Endometrium (tissue), 2 donors: ENCODE results near the gene SLC25A5.
"Not testable (repeated sequence)": the region's sequence is repeated elsewhere in the genome, so short reads cannot be mapped to it uniquely, and the experiment has no call there.

Source experiments
- FAIRE-seq: peaks from 2 replicates; lab custom pipeline; 2012; peaks lifted over from hg19 to GRCh38; lab: Jason Lieb, UNC
- donor health status: control.
- donor health status: control.

The SLC25A5 gene

DNA sequence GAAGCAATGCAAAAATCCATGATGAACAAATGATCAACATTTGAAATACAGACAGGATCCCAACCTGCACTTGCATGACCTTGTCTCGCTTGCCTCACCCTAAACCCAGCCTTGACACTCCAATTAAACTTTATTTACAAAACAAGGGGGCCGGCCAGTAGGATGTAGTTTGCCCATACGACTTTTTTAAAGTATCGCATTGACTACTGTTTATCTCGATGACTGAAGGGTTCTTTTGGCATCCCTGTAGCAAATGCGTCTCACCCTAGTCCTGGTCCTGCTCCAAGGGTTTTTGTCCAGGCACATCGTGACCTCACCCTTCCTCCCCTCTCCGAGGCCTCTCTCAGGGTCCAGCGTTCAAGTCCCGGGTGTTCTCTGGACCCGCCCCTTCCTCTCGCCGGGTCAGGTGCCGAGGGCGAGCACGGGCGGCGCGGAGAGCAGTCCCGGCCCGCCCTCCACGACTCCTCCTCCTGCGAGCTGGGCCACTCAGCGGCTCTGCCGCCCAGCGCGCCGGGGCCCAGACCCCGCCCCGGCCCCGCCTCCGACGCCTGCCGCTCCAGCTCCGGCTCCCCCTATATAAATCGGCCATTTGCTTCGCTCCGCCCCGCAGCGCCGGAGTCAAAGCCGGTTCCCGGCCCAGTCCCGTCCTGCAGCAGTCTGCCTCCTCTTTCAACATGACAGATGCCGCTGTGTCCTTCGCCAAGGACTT, at the start of gene SLC25A5:
Gene SLC25A5, plus strand, starts transcription at position 603 of the 709 bp plus-strand sequence. Its CDS starts 72 bp downstream, at position 675.
- no peak for FAIRE-seq

DNA sequence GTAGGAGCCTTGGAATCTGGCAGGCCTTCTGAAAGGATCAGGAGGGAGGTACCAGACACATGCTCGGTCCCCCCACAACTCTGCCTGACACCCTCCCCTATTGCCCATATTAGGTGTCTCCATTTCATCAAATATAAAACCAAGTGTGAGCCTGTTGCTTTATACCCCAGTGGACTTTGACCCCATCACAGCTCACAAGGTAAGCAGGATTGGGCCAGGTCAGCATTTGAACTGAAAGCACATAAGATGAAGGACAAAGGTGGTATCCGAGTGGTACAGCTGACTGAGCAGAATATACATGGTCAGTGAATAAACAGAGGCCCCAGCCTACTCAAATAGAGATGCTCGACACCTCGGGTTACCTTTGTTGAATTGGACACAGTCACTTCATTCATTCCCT, 49.1 kb upstream of the SLC25A5 start:
- no peak for FAIRE-seq

DNA sequence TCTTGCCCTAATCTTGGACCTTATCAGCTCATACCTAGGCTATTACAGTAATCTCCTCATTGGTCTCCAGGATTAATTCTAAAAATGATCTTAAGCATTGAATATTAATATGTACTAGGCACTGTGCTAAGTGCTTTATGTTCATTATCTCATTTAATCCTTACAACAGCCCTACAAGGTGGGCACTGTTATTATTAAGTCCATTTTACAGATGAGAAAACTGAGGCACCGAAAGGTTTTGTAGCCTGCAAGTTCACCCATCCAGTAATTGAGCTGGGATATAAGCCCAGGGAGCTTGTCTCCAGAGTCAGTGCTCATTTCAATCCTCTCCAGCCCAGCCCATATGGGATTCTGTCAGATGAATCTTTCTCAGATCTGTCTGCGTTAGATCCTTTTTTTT, 48.3 kb upstream of the SLC25A5 start:
- no peak for FAIRE-seq

DNA sequence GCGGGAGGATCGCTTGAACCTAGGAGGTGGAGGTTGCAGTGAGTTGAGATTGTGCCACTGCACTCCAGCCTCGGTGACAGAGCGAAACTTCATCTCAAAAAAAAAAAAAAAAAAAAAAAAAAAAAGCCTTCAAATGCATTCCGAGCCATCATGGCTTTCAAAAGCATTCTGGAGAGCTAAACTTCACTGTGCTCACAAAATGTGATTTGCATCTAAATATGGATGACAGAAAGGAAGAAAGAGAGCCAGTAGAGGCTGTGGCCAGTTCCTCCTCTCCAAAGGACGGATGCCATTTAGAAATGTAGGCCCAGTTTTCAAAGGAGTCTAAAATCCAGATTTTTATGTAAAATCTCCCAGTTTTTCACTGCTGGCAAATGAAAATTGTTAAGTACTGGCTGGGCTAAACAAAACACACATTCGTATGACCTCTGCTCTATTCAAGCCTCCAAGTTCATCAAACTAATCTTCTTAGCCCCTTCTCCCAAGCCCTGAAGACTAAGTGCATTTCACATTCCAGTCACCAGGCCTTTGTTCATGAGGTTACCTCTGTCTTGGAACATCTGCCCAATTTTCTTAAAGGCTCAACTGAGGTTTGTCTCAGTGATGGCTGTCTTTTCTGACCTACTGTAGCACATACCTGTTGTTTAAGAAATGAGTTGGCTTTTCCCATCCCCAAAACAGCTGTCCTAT, 47.1 kb upstream of the SLC25A5 start:
- FAIRE-seq, result no peak

DNA sequence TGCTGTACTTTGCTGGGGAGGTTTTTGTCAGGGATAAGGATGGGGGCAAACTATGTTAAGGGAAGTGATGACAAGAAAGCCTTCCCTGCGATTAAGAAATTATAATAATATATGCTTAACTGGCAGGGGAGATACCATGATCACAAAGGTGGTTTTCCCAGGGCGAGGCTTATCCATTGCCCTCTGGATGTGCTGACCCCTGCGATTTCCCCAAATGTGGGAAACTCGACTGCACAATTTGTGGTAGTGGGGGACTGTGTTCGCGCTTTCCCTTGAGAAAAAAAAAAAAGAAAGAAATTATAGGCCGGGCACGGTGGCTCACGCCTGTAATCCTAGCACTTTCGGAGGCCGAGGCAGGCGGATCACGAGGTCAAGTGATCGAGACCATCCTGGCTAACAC, 44.6 kb upstream of the SLC25A5 start:
- no peak for FAIRE-seq

DNA sequence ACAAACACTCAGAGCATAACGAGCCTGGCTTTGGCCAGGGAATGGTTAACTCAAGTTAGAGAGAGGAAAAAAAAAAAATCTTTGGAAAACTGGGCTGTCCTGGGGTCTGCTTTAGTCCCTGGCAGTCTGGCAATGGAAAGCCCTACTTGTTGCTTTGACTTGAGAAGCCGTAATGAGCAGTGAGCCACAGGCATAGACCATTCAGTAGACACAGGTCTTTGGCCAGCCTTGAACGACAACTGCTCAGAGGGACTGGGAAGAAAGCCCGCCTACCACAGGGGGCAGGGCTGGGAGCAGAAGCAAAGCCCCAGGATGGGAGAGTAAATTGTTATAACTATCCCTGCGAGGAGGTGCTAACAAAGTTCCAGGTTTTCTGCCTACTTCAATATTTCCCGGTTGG, 43.2 kb upstream of the SLC25A5 start:
- no peak for FAIRE-seq

DNA sequence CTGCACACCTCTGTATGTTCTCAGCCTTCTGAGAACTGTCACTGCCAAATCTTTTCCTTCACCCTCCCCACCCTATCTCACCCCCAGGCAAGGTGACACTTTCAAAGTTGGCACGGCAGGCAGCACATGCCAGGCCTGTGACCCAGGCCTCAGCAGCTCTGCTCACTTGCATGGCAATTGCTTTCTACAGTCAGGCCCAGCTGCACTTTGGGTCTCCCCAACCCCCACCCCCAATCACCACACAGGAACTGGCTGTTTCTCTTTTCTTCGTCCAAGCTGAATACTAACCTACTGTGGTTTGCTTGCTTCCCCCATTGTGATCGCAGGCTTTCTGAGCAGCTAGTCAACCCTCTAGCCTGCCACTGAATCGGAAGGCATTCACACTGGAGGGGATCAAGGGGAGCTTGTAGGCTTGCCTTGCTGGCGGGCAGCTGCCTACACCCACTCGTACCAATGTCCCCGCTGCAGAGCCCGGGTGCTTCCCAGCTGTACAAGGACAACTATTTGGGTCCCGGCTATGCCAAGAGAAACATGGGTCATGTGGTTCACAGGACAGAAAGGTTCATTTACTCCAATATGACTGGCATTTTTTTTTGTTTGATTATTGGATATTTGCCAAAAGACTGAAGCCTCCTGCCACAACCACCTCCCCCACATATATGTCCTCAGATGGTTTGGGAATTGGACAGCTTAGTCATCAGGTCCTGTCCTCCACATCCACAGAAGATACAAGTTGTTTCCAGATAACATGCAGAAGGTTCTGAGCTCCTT, 41.0 kb upstream of the SLC25A5 start:
- FAIRE-seq, result no peak

DNA sequence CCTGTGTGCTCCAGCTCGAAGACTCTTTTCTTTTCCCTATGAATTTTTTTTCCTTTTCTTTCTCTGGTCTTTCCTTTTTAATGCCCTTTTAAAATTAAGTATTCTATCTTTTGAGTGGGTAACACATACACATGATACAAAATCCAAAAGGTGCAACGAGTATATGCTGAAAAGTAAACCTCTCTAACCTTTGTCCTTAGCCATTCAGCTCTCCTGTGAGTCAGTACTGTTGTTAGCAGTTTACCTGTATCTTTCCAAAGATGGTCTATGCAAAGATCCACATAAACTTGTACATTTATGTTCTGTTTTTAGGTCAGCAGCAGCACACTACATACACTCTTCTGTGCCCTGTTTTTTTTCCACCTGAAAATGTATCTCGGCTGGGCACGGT, 40.5 kb upstream of the SLC25A5 start:
- FAIRE-seq, result no peak

DNA sequence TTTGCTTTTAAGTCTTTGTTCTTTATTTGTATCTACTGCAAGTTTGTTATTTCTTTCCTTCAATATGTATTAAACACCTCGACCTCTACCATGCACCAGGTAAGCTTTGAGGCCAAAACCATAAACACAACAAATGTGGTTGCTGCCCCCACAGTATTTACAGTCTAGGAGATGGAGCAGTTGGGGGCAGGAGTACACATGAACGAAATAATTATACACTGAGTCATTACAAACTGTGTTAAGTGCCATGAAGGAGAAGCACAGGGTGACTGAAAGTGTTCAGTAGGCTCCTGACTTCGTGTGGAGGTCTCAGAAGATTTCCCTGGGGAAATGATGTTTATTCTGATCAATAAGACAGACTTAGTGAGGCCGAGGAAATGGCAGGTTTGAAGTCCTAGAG, 38.8 kb upstream of the SLC25A5 start:
- FAIRE-seq, result no peak

DNA sequence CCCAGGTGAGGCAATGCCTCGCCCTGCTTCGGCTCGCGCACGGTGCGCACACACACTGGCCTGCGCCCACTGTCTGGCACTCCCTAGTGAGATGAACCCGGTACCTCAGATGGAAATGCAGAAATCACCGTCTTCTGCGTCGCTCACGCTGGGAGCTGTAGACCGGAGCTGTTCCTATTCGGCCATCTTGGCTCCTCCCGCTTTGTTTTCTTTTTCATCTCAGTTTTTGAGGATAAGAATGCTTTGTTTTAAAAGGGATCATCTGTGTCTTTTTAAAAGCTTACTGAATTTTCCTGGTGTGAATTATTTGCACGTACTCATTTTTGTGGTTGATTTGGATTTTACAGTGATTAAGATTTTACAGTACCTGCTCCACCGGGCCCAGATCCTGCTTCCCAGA, 26.9 kb upstream of the SLC25A5 start:
- not testable (repeated sequence) for FAIRE-seq

DNA sequence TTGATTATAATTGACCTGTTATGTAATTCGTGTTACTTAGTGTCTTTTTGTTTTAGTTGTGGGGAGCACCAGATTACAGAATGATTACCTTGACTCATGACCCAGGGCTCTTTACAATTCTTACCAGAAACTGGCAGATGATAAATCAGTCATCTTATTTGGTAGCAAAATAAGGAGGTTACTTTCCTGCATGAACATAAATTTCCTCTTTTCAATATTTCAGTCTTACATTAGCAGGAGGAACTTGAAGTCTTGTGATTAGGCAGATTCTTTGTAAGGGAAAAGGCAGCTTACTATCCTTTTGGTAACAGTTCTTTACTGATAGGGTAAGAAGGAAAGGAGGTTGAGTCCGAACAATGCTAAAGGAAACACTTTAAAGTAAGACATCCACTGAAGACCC, 26.0 kb upstream of the SLC25A5 start:
- FAIRE-seq, result no peak

DNA sequence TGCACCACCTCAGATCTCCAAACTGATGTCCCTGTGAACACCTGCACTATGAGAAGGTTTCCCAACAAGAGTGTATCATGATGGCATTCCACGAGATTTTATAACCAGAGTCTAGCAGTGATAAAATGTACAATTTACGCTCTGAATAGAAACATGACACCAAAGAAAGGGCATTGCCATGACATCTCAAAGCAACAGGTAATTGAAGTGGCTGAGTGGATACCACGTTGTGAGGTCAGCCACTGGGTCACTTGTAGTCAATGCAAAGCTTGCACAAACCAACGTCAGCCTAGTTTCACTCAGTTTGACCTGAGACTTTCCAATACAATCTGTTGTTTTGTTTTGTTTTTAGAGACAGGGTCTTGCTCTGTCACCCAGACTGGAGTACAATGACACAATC, 15.0 kb upstream of the SLC25A5 start:
- no peak for FAIRE-seq

DNA sequence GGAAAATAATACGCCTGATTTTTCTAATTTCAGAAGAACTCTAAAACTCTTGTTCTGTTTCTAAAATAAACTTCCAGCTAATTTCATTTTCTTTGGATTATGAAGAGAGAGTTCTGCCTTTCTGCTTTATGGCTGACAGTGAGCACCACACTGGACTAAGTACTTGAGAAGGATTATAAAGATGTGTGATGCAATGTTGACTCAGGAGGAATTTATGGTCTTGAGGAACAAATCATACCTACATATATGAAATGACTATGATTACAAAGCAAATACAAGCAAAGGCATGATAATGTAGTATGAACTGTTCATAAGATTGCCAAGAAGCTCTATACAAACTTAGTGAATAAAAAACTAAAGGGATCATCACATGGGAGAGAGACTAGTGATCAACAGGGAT, 13.0 kb upstream of the SLC25A5 start:
- FAIRE-seq, result no peak

DNA sequence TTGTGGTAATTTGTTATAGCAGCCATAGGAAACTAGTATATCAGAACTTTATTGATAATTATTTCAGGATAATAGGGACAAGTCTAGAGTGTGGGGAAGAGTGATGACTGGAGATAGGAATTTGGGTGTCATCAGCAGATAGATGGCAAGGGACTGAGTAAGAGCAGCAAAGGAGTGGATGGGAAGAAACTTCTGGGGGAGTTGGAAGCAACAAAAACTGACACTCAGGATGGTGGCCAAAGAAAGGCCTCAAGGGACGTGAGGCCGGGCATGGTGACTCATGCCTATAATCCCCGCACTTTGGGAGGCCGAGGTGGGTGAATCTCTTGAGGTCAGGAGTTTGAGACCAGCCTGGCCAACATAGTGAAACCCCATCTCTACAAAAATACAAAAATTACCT, 9.1 kb upstream of the SLC25A5 start:
- no peak for FAIRE-seq

DNA sequence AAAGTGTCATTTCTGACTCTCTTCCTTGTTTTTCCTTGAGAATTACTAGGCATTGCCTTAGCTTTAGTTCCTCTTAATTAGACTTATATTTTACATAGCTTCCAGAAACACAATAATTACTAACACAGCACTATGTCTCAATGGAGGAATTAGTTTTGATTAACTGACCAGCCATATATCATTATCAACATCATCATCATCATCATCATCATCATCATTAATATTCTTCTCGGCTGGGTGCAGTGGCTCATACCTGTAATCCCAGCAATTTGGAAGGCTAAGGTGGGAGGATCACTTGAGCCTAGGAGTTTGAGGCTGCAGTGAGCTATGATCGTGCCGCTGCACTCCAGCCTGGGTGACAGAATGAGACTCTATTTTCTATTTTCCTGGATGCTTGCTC, 2.7 kb upstream of the SLC25A5 start:
- FAIRE-seq, result no peak

DNA sequence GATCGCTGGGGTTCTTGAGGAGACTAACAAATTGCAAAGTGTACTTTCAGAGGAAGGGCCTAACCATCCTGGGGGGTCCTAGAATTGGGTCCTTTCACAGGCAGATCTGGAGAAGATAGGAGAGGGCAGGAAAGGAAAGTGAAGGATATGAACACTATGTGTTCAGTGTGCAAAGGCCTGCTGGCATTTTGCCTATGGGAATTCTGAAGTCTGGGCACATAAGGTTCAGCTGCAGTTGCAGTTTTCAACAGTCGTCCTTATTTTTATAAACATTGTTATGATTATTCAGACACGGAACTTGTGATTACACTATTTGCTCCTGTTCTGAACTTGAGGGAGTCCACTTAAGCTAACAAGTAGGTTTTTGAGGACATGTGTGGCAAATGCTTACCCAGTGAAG, 1.3 kb upstream of the SLC25A5 start:
- FAIRE-seq, result no peak

DNA sequence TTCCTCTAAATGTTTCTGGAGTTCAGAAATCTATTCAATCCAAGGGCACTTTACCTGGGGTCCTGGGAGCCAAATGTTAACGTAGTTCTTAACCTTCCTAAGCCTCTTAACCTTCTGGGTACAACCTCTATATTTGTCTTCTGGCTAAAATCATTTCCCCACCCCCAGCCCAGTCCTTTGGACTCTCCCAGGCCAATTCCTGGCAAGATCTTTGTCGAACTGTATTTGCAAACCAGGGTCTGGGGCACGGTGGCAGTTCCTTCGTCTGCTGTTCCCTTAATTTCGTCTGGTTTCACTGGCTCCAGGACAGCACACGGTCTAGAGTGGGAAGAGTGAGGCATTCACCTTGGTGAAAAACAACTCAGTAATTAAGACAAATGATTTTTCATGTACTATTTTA, 811 bp upstream of the SLC25A5 start:
- FAIRE-seq, result no peak

DNA sequence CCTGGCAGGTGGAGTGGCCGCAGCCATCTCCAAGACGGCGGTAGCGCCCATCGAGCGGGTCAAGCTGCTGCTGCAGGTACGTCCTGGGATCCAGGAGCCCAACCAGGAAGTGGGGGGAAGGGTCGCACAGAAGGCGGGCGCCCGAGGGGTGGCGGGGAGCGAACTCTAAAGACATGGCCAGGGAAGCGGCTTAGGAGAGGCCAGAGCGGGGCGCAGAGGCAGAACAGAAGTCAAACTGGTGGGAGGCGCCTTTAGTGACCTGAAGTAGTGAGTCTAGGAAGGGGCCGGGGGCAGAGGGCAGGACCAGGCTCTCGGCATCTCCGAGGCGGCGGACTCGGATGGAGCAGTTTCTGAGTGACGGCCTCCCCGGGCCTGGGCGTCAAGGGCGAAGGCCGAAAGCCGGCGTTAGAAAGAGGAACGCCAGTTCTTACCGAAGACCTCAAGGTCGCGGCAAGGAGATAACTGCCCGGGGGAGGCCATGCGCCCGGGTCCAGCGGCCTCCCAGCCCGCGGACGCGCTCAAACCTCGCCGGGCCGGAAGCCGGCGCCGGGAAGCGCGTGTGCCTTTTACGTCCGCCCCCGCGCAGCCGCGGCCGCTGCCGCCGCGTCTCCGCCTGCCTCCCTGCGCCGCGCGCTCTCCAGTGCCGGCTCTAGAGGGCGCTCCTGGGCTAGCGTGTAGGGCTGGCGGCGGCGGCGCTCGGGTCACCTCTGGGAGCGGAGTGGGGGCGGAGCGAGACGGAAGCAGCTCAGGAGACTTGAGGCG, 488 bp downstream of the SLC25A5 start:
- no peak for FAIRE-seq

DNA sequence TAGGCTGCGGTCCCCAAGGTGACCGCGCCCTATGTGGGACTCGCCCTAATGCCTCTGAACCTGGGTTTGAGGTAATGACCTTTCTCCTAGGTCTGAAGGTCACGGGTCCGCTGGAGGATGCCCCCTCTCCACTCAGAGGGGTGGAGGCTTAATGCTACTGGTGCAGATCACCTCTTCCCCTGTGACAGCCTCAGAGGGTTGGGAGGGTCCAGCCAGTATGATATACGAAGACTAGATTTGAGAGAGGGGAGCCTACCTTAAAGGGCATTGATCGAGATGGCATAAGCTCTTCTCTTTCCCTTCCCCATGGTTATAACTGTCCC, 1.0 kb downstream of the SLC25A5 start:
- no peak for FAIRE-seq

DNA sequence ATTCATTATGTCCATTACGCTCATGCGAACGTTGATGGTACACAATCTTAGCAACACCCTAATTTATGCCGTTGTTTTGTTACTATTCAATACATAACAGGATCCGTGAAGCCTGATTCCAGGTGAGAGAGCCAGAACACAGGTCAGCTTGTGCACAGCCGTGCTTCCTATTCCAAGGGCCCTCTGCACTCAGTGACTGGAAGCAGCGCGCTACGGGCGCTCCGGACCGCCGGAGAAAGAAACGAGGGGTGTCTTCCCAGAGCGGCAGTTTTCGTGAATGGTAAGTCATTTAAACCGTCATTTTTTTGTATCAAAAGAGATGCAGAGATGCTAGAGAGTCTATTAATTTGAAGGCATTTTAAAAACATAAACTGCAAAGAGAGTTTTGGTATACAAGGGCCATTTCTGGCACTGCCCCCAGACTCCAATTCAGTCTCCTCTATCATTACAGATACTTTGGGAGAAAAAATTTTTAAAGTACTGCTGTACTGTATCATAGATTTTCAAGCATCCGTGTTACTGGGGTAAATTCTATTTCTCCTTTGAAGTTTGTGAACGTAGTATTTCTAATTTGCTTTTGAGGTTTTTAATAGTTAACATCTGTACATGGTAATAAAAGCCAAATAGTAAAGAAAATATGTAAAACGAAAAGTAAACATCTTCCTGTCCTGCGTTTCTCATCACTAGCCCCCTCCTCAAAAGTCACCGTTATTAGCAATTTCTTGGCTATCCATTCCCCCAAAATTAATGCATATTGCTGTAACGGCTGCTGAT, 6.6 kb downstream of the SLC25A5 start:
- FAIRE-seq, result no peak

DNA sequence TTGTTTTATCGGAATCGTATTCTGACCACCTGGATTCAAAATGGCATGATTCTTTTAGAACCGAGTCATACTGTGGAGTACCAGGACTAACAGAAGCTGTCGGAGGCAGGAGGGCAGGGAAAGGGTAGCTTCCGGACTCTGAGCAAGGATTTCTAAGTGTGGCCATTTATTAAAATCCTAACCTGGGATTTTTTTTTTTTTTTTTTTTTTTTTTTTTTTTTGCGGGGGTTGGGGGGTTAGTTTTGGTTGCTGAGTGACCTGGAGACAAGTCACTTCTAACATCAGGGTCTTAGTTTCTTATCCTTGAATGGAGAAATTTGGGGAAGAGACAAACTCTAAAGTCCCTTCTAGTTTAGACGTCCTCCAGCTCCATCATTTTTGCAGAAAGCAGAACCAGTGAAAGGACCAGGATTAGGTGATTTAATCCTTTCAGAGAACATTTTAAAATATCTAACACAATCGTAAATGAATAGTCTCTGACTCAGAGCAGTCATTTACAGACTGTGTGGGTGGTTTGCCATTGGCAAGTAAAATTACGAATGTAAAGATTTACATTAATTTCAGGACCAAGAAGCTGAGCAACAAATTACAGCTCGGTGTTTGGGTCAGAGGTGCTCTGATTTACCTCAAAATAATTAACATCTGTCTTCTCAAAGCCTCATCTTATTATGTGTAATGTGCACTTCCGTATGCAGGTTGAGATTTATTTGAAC, 7.3 kb downstream of the SLC25A5 start:
- no peak for FAIRE-seq
